C4-2B (cell line): ENCODE results near the gene KCNT2.

Experiments
- H3K27ac ChIP-seq: fragments of 450-650 bp; 2 replicates; pipeline ENCODE4 v1.5.1; 2017
- CTCF ChIP-seq: fragments of 450-650 bp; conservative IDR thresholded peaks from 2 replicates; pipeline ENCODE4 v1.5.1; 2017; ENCODE audit warnings: mild to moderate bottlenecking
- ZFX ChIP-seq: fragments of 450-650 bp; IDR thresholded peaks from 2 replicates; pipeline ENCODE4 v1.6.1; 2017

Gene KCNT2

GRCh38 chr1:196590959-196591358, 17.3 kb downstream of the KCNT2 start:
- H3K27ac ChIP-seq, result no peak overlapping the region

GRCh38 chr1:196590012-196590708, 18.1 kb downstream of the KCNT2 start:
- TF ChIP-seq ZFX, result no peak
- H3K27ac ChIP-seq, result no peak overlapping the region

More at GRCh38 chr1:196590959-196591358, 17.3 kb downstream of the KCNT2 start:
- TF ChIP-seq ZFX (no peak), CTCF (no peak)

GRCh38 chr1:196584696-196585095, 23.5 kb downstream of the KCNT2 start:
- no peak overlapping the region for H3K27ac ChIP-seq
- TF ChIP-seq ZFX (no peak), CTCF (no peak)

GRCh38 chr1:196577386-196577785, 30.9 kb downstream of the KCNT2 start:
- no peak overlapping the region for H3K27ac ChIP-seq
- TF ChIP-seq ZFX, result no peak
- no peak for TF ChIP-seq CTCF

GRCh38 chr1:196573226-196573625, 35.0 kb downstream of the KCNT2 start:
- no peak for TF ChIP-seq CTCF
- TF ChIP-seq ZFX, result no peak
- H3K27ac ChIP-seq, result no peak overlapping the region

DNA sequence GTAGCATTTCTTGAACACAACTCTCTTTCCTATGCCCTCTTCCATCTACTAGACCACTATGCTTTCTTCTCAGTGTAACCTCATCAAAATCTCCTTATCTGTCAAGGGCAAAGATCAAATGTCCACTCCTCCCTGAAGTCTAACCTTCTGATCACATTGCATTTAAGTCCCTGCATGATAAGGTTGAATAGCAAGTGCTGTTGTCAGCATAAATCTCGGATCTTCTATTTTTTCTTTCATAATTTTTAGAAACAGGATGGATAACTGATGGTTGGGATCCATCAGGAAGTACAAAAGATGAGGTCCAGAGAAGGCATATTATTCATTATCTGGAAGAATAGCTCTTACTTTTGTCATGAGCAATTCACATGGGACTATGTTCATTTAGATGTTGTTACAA, 41.0 kb downstream of the KCNT2 start:
- TF ChIP-seq ZFX (no peak), CTCF (no peak)
- no peak overlapping the region for H3K27ac ChIP-seq

- no peak overlapping the region for H3K27ac ChIP-seq
- no peak for TF ChIP-seq ZFX
- no peak for TF ChIP-seq CTCF
Observed at GRCh38 chr1:196563768-196564167, 44.5 kb downstream of the KCNT2 start.

- TF ChIP-seq ZFX, result no peak
- TF ChIP-seq CTCF, result no peak
- no peak overlapping the region for H3K27ac ChIP-seq
Observed at GRCh38 chr1:196559314-196559713, 48.9 kb downstream of the KCNT2 start.
